B cell (primary cell): Measurements from ENCODE around the gene HSH2D. TPM values are rescaled to one million over a fixed set of nuclear protein-coding genes. Genes with fewer than 3 reads are reported as not detected.
A peak's percentile ranks its signal among the peaks of the same experiment; 100 is the strongest.
"Not testable (repeated sequence)": the region's sequence is repeated elsewhere in the genome, so short reads cannot be mapped to it uniquely, and the experiment has no call there.

Source experiments
- ATAC-seq: fragments of 200-7000 bp; cut with Tn5 transposase; one replicate; pipeline ENCODE4 v1.10.0; 2021; ENCODE audit warnings: low read depth, mild to moderate bottlenecking, moderate number of reproducible peaks, moderate library complexity
- CTCF ChIA-PET: fragments of 350-600 bp; sonication (Branson Sonifier 250); formaldehyde crosslinking; loops from one replicate; lab custom pipeline; 2021; ENCODE audit warnings: antibody characterized with exemption, inconsistent platforms; lab: Charles Lee
- POLR2A ChIA-PET: fragments of 350-600 bp; sonication (Branson Sonifier 250); formaldehyde crosslinking; loops from one replicate; lab custom pipeline; 2021; ENCODE audit warnings: antibody characterized with exemption; lab: Charles Lee
- DNase-seq: peaks from one replicate; pipeline ENCODE4 v3.0.0; 2013
- H2AFZ ChIP-seq: 2 replicates; pipeline ENCODE4 v1.6.1; 2012; ENCODE audit warnings: mild to moderate bottlenecking, low read depth, low read length; ENCODE audit not compliant: insufficient read depth, poor library complexity, severe bottlenecking
- H3K27ac ChIP-seq, 2 donors: 1 replicate in 1 of 2; 2 replicates in 1 of 2; pipeline ENCODE4 v1.5.1; 2012 to 2013; ENCODE audit warnings: low read length in 2 of 2, mild to moderate bottlenecking in 2 of 2, moderate library complexity in 1 of 2
- H3K27me3 ChIP-seq, 4 experiments: fragments of 200-600 bp in 1 of 4; sonication (generic) in 1 of 4; replicated peaks in 1 of 4; 1 replicate in 2 of 4; 2 replicates in 2 of 4; pipeline versions ENCODE4 v1.6.1 to v1.7.0; 2013 to 2016; ENCODE audit warnings: low read length in 3 of 4, mild to moderate bottlenecking in 2 of 4, mixed read lengths in 1 of 4, moderate library complexity in 1 of 4; ENCODE audit not compliant: insufficient read depth in 4 of 4, control insufficient read depth in 3 of 4; ENCODE audit errors: control extremely low read depth in 1 of 4
- H3K36me3 ChIP-seq, 2 experiments: replicated peaks in 1 of 2; 1 replicate in 1 of 2; 2 replicates in 1 of 2; pipeline versions ENCODE4 v1.6.1 to v1.7.1; 2013; ENCODE audit warnings: low read length in 1 of 2; ENCODE audit not compliant: insufficient read depth in 2 of 2, control insufficient read depth in 1 of 2; ENCODE audit errors: control extremely low read depth in 1 of 2, extremely low read depth in 1 of 2
- H3K4me1 ChIP-seq, 2 donors: fragments of 200-600 bp in 1 of 2; sonication (generic) in 1 of 2; 1 replicate in 1 of 2; 2 replicates in 1 of 2; pipeline versions ENCODE4 v1.5.1 to v1.6.1; 2013 to 2017; ENCODE audit warnings: low read length in 2 of 2; ENCODE audit not compliant: control insufficient read depth in 2 of 2, insufficient read depth in 2 of 2
- H3K4me2 ChIP-seq: replicated peaks from 2 replicates; pipeline ENCODE3; 2012; ENCODE audit warnings: mild to moderate bottlenecking, low read depth, low read length; ENCODE audit not compliant: poor library complexity, severe bottlenecking
- H3K4me3 ChIP-seq, 5 experiments: fragments of 200-600 bp in 1 of 5; sonication (generic) in 1 of 5; 1 replicate in 3 of 5; 2 replicates in 2 of 5; pipeline versions ENCODE4 v1.5.1 to v1.7.0; 2011 to 2016; ENCODE audit warnings: low read length in 4 of 5, mild to moderate bottlenecking in 4 of 5, low read depth in 2 of 5, control low read depth in 1 of 5, moderate library complexity in 1 of 5; ENCODE audit not compliant: insufficient read depth in 1 of 5; ENCODE audit errors: control extremely low read depth in 1 of 5, extremely low read depth in 1 of 5
- H3K79me2 ChIP-seq: fragments of 200-600 bp; sonication (generic); one replicate; pipeline ENCODE4 v1.6.0; 2016; ENCODE audit warnings: low read length; ENCODE audit not compliant: control insufficient read depth, insufficient read depth
- H3K9ac ChIP-seq: fragments of 200-600 bp; sonication (generic); 2 replicates; pipeline ENCODE4 v1.6.1; 2017; ENCODE audit warnings: mild to moderate bottlenecking, low read length, moderate library complexity
- H3K9me3 ChIP-seq, 3 donors: one replicate each; pipeline versions ENCODE4 v1.6.1 to v1.7.1; 2013; ENCODE audit warnings: low read length in 2 of 3; ENCODE audit not compliant: control insufficient read depth in 2 of 3, insufficient read depth in 1 of 3; ENCODE audit errors: control extremely low read depth in 1 of 3
- H4K20me1 ChIP-seq: 2 replicates; pipeline ENCODE4 v1.6.0; 2012; ENCODE audit warnings: mild to moderate bottlenecking, low read length; ENCODE audit not compliant: insufficient read depth, control insufficient read depth, poor library complexity, severe bottlenecking
- H3K27ac Mint-ChIP-seq: one replicate; pipeline ENCODE4 v1.8.0; 2021; ENCODE audit warnings: mixed read lengths
- H3K27me3 Mint-ChIP-seq: one replicate; pipeline ENCODE4 v1.8.0; 2021; ENCODE audit warnings: mixed read lengths
- H3K4me1 Mint-ChIP-seq: one replicate; pipeline ENCODE4 v1.8.0; 2021; ENCODE audit warnings: mixed read lengths
- H3K4me3 Mint-ChIP-seq: one replicate; pipeline ENCODE4 v1.8.0; 2021; ENCODE audit warnings: mixed read lengths
- H3K9me3 Mint-ChIP-seq: one replicate; pipeline ENCODE4 v1.8.0; 2022; ENCODE audit warnings: mixed read lengths; ENCODE audit not compliant: insufficient read depth
- EZH2 ChIP-seq: IDR thresholded peaks from 2 replicates; pipeline ENCODE4 v1.6.1; 2012; ENCODE audit warnings: borderline replicate concordance, low read depth, mild to moderate bottlenecking, moderate library complexity, low read length; ENCODE audit not compliant: insufficient read depth, poor library complexity, severe bottlenecking
- WGBS: methylation state at CpG from one replicate; pipeline ENCODE4 v1.1.5; 2013; ENCODE audit warnings: missing lambda C conversion rate; ENCODE audit not compliant: insufficient coverage; 5-methylcytosine and 5-hydroxymethylcytosine counted together
- intact Hi-C: fragments of 100-400 bp; cut with micrococcal nuclease; formaldehyde crosslinking; loops from one replicate; pipeline ENCODE4 v1.10.0; 2022
- polyA plus RNA-seq: library from polyadenylated mRNA; depleted of rRNA; stranded (reverse); fragments of >200 nt; gene quantifications from 2 replicates; pipeline ENCODE4 v1.2.3, GENCODE V29; 2012
- total RNA-seq, 2 donors: library from RNA; stranded (reverse); fragments of 120-200 nt in 1 of 2; gene quantifications; 1 replicate in 1 of 2; 2 replicates in 1 of 2; pipeline versions ENCODE4 v1.2.3 to v1.2.4, GENCODE V29; 2013 to 2022
- TF ChIP-seq, protein P1 (sequence below): fragments of 200-600 bp; IDR thresholded peaks from one replicate; pipeline ENCODE4 v1.8.0; 2022; ENCODE audit warnings: antibody characterized with exemption, mild to moderate bottlenecking

HSH2D gene
- total and polyA plus RNA-seq, 2 donors (not counting 1 experiment from before 2014, with no cell fraction given) = 259 to 299 TPM

DNA sequence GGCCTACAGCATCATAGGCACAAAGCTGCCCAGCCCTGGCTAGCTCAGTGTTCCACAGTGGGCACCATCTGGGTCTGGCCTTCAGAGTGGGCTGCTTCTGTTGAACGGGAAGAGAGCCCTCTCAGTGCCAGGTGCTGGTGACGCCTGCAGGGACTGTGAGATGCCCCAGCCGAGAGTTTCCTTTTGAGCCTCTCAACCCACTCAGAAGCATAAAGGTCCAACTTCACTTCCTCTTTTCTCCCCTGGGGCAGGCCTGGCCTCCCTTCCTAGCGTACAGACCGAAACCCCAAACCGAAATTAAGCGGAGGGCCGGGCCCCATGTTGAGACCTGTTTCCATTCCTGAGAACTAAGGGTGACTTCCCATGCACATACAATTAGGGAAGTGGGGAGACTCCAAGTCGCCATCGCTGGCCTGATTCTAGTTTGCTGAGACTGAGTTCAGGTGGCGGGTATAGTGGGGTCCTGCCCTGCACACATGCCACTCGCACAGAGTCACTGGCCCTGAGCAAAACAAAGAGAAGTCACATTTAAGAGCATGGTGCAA is 24.9 kb upstream of the HSH2D start:
- ChIA-PET POLR2A (interaction anchor here (0.5 to 3.3 kb wide), 7 partner anchors 21 to 1969 kb away, joined by 3 to 54 read pairs (median 5); partner anchors contain the start of gene HSH2D), CTCF (interaction anchor here (0.6 to 4.9 kb wide), 20 partner anchors 16 to 489 kb away, joined by 3 to 63 read pairs (median 4); partner anchors contain the start of genes CIB3, FAM32A, HSH2D and TPM4)
- H3K79me2 ChIP-seq = peaks cover 76% of the 10 kb centered on the region
- Mint-ChIP-seq H3K4me3 (peak overlapping the region; percentile 70), H3K4me1 (peaks cover 66% of the 10 kb centered on the region), H3K27me3 (no peaks in the 10 kb centered on the region), H3K9me3 (no peaks in the 10 kb centered on the region), H3K27ac (peak overlapping the region; percentile 97)
- peaks cover 42% of the 10 kb centered on the region for H4K20me1 ChIP-seq
- DNase-seq (peak; percentile 93), ATAC-seq (peak; percentile 91)
- peak overlapping the region; percentile 86 to 88 for H3K27ac ChIP-seq
- TF ChIP-seq, protein P1, sequence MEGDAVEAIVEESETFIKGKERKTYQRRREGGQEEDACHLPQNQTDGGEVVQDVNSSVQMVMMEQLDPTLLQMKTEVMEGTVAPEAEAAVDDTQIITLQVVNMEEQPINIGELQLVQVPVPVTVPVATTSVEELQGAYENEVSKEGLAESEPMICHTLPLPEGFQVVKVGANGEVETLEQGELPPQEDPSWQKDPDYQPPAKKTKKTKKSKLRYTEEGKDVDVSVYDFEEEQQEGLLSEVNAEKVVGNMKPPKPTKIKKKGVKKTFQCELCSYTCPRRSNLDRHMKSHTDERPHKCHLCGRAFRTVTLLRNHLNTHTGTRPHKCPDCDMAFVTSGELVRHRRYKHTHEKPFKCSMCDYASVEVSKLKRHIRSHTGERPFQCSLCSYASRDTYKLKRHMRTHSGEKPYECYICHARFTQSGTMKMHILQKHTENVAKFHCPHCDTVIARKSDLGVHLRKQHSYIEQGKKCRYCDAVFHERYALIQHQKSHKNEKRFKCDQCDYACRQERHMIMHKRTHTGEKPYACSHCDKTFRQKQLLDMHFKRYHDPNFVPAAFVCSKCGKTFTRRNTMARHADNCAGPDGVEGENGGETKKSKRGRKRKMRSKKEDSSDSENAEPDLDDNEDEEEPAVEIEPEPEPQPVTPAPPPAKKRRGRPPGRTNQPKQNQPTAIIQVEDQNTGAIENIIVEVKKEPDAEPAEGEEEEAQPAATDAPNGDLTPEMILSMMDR = no peak
- no peak for TF ChIP-seq EZH2
- peak overlapping the region in 3 of 5 experiments; percentile 11 to 48 (median 23) for H3K4me3 ChIP-seq
- peak overlapping the region; percentile 74 for H3K4me2 ChIP-seq
- intact Hi-C loops = loop anchor here (1.0 to 10.0 kb wide), 7 partner anchors 23 to 466 kb away; partner anchors contain the start of gene FAM32A
- H3K27me3 ChIP-seq = no peaks in the 10 kb centered on the region
- peak overlapping the region; percentile 27 for H3K9ac ChIP-seq
- peaks cover 0 to 6% (median 0%) of the 10 kb centered on the region in 3 donors for H3K9me3 ChIP-seq
- WGBS = 0% methylated on average over 12 of the region's 12 CpGs
- H3K4me1 ChIP-seq = peaks cover 64 to 75% of the 10 kb centered on the region in 2 donors
- peak overlapping the region; percentile 14 for H2AFZ ChIP-seq
- H3K36me3 ChIP-seq = peaks cover 3 to 47% of the 10 kb centered on the region in 2 experiments

DNA sequence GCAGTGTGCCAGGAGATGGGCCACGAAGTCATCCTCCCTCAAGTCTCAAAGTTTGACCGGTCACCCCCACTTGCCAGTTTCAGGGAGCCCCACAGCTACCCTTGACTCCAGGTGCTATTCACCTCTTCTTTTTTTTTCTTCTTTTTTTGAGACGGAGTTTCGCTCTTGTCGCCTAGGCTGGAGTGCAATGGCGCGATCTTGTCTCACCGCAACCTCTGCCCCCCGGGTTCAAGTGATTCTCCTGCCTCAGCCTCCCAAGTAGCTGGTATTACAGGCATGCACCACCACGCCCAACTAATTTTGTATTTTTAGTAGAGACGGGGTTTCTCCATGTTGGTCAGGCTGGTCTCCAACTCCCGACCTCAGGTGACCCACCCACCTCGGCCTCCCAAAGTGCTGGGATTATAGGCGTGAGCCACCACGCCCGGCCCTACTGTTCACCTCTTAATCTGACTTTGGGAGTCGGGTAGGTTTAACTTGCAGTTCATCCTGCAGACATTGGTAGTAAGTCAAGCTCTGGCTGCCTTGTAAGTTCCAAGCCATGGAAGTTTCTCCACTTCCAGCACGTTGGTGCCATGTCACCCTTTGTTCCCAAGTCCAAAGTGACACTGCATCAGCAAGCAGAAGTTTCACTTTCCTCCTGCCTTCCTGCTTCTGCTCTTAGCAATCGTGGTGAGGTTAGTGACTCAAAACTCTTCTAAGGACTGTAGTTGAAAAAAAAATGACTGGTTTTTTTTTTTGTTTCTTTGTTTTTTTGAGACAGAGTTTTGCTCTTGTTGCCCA is 24.2 kb upstream of the HSH2D start:
- peak overlapping the region; percentile 70 for H3K4me3 Mint-ChIP-seq
- DNase-seq = peak; percentile 69
- H3K4me3 ChIP-seq = peak overlapping the region in 3 of 5 experiments; percentile 11 to 48 (median 17)
- peak overlapping the region; percentile 14 for H2AFZ ChIP-seq
- intact Hi-C loops = loop anchor here (2.0 to 10.0 kb wide), 2 partner anchors 282 to 466 kb away; no protein-coding TSS in a partner anchor
- not testable (repeated sequence) for H3K27me3 Mint-ChIP-seq, ATAC-seq, H3K27me3 ChIP-seq, H3K9me3 ChIP-seq, H3K9me3 Mint-ChIP-seq
- peak overlapping the region; percentile 24 for H3K9ac ChIP-seq
- H3K27ac ChIP-seq = peak overlapping the region; percentile 86 to 88
- 48% methylated on average over 8 of the region's 19 CpGs for WGBS
- peaks cover 44% of the 10 kb centered on the region for H4K20me1 ChIP-seq
- ChIA-PET CTCF (interaction anchor here (1.7 to 4.9 kb wide), 5 partner anchors 24 to 65 kb away, joined by 3 to 63 read pairs (median 14); partner anchors contain the start of genes FAM32A and HSH2D), POLR2A (interaction anchor here (1.4 to 3.3 kb wide), 3 partner anchors 24 to 66 kb away, joined by 4 to 54 read pairs (median 4); partner anchors contain the start of genes FAM32A and HSH2D)
- peaks cover 76% of the 10 kb centered on the region for H3K79me2 ChIP-seq
- peaks cover 60 to 69% of the 10 kb centered on the region in 2 donors for H3K4me1 ChIP-seq
- peaks cover 65% of the 10 kb centered on the region for H3K4me1 Mint-ChIP-seq
- peak overlapping the region; percentile 97 for H3K27ac Mint-ChIP-seq
- H3K4me2 ChIP-seq = peak overlapping the region; percentile 74
- H3K36me3 ChIP-seq = peaks cover 2 to 54% of the 10 kb centered on the region in 2 experiments
